ENCODE measurements around the gene WDR62. TPM values are rescaled to one million over a fixed set of nuclear protein-coding genes. Genes with fewer than 3 reads are reported as not detected.
"Not testable (repeated sequence)": the region's sequence is repeated elsewhere in the genome, so short reads cannot be mapped to it uniquely, and the experiment has no call there.

The WDR62 gene
- total RNA-seq, 2 experiments from 2014 or later = 44.5 to 60.2 TPM

- BruUV-seq (replicated peaks) = no TSS peak
- TF ChIP-seq CTCF (conservative IDR thresholded peaks at IDR 0.05; ENCODE audit: low read length) (no peak), EZH2phosphoT487 (IDR thresholded peaks at IDR 0.05; ENCODE audit: borderline replicate concordance, low read depth, low read length) (no peak)
- intact Hi-C loops (cut with micrococcal nuclease; ENCODE audit: unreplicated experiment) = no loop called here
- no peaks in the 10 kb centered on the region for H3K9me2 ChIP-seq (ENCODE audit: insufficient read depth, low read length)
- no peaks in the 10 kb centered on the region for H4K20me1 ChIP-seq (ENCODE audit: insufficient read depth, low read length)
- ChIA-PET POLR2A (no interaction called here), CTCF (ENCODE audit: unreplicated experiment) (no interaction called here)
- H3K4me2 ChIP-seq (ENCODE audit: low read length) = no peak overlapping the region
- H3K9me3 ChIP-seq (ENCODE audit: low read length) = no peaks in the 10 kb centered on the region
- H3K4me3 ChIP-seq (ENCODE audit: low read depth, low read length, poor library complexity, severe bottlenecking) = no peak overlapping the region
- no peaks in the 10 kb centered on the region for H3K79me2 ChIP-seq (ENCODE audit: insufficient read depth, low read depth, low read length)
- H3K4me1 ChIP-seq (ENCODE audit: insufficient read depth, low read length, poor library complexity, severe bottlenecking) = no peaks in the 10 kb centered on the region
- peaks cover 88% of the 10 kb centered on the region for H3K36me3 ChIP-seq (ENCODE audit: insufficient read depth, low read length)
- H2AFZ ChIP-seq (ENCODE audit: low read length) = no peak overlapping the region
- H3K27ac ChIP-seq (ENCODE audit: low read depth, low read length, poor library complexity, severe bottlenecking) = no peak overlapping the region
- DNase-seq (ENCODE audit: low spot score) = no peak
Observed at GRCh38 chr19:36067681-36068080, 13.0 kb downstream of the WDR62 start.

GRCh38 chr19:36068810-36069499 is 14.3 kb downstream of the WDR62 start:
- H2AFZ ChIP-seq (ENCODE audit: low read length); H3K9me2 ChIP-seq (ENCODE audit: insufficient read depth, low read length); H3K79me2 ChIP-seq (ENCODE audit: insufficient read depth, low read depth, low read length); POLR2A ChIA-PET; H3K4me1 ChIP-seq (ENCODE audit: insufficient read depth, low read length, poor library complexity, severe bottlenecking); DNase-seq (ENCODE audit: low spot score); H3K4me3 ChIP-seq (ENCODE audit: low read depth, low read length, poor library complexity, severe bottlenecking); H3K9me3 ChIP-seq (ENCODE audit: low read length); H3K4me2 ChIP-seq (ENCODE audit: low read length); H3K27ac ChIP-seq (ENCODE audit: low read depth, low read length, poor library complexity, severe bottlenecking); intact Hi-C loops (cut with micrococcal nuclease; ENCODE audit: unreplicated experiment); BruUV-seq (replicated peaks); CTCF ChIA-PET (ENCODE audit: unreplicated experiment); H4K20me1 ChIP-seq (ENCODE audit: insufficient read depth, low read length): not testable (repeated sequence)
- H3K36me3 ChIP-seq (ENCODE audit: insufficient read depth, low read length) = peaks cover 90% of the 10 kb centered on the region

- ChIA-PET CTCF (ENCODE audit: unreplicated experiment) (no interaction called here), POLR2A (interaction anchor here (0.6 kb wide), 1 partner anchor 16 kb away, joined by 4 read pairs; no protein-coding TSS in a partner anchor)
- intact Hi-C loops (cut with micrococcal nuclease; ENCODE audit: unreplicated experiment) = no loop called here
- no TSS peak for BruUV-seq (replicated peaks)
- peaks cover 92% of the 10 kb centered on the region for H3K36me3 ChIP-seq (ENCODE audit: insufficient read depth, low read length)
- no peak overlapping the region for H3K4me3 ChIP-seq (ENCODE audit: low read depth, low read length, poor library complexity, severe bottlenecking)
- no peak for DNase-seq (ENCODE audit: low spot score)
- no peaks in the 10 kb centered on the region for H4K20me1 ChIP-seq (ENCODE audit: insufficient read depth, low read length)
- TF ChIP-seq CTCF (conservative IDR thresholded peaks at IDR 0.05; ENCODE audit: low read length) (no peak), EZH2phosphoT487 (IDR thresholded peaks at IDR 0.05; ENCODE audit: borderline replicate concordance, low read depth, low read length) (no peak)
- H3K4me2 ChIP-seq (ENCODE audit: low read length) = no peak overlapping the region
- no peak overlapping the region for H2AFZ ChIP-seq (ENCODE audit: low read length)
- H3K9me2 ChIP-seq (ENCODE audit: insufficient read depth, low read length) = no peaks in the 10 kb centered on the region
- H3K4me1 ChIP-seq (ENCODE audit: insufficient read depth, low read length, poor library complexity, severe bottlenecking) = no peaks in the 10 kb centered on the region
- H3K9me3 ChIP-seq (ENCODE audit: low read length) = no peaks in the 10 kb centered on the region
- H3K79me2 ChIP-seq (ENCODE audit: insufficient read depth, low read depth, low read length) = no peaks in the 10 kb centered on the region
- H3K27ac ChIP-seq (ENCODE audit: low read depth, low read length, poor library complexity, severe bottlenecking) = no peak overlapping the region
Observed at GRCh38 chr19:36072081-36072480, 17.4 kb downstream of the WDR62 start.

Data from OCI-LY7 (cell line).